HCT116 (cell line): ENCODE measurements around the gene MYLK.

Source experiments
- ATF3 ChIP-seq: IDR thresholded peaks from 2 replicates; pipeline ENCODE4 v1.6.1; 2012
- CEBPB ChIP-seq: IDR thresholded peaks from 2 replicates; pipeline ENCODE4 v1.6.1; 2012; ENCODE audit warnings: low read depth
- EZH2 ChIP-seq: fragments of 200-600 bp; sonication (generic); IDR thresholded peaks from 2 replicates; pipeline ENCODE4 v1.6.1; 2017; ENCODE audit warnings: antibody characterized with exemption, mixed run types
- FOSL1 ChIP-seq: IDR thresholded peaks from 2 replicates; pipeline ENCODE4 v1.6.1; 2012; ENCODE audit warnings: low read depth
- ZBTB33 ChIP-seq: IDR thresholded peaks from 2 replicates; pipeline ENCODE4 v1.6.1; 2011; ENCODE audit warnings: mild to moderate bottlenecking, low read length, moderate library complexity; ENCODE audit not compliant: insufficient replicate concordance; ENCODE audit errors: extremely low read depth

- no peak for TF ChIP-seq ZBTB33
- TF ChIP-seq CEBPB: no peak
- TF ChIP-seq FOSL1: no peak
- TF ChIP-seq EZH2: no peak
- TF ChIP-seq ATF3: no peak
These were observed 138.8 kb downstream of the MYLK start for GRCh38 chr3:123745184-123745855.
